NCI-H345 (cell line): Measurements from ENCODE around the gene PANX3.
"Not testable (repeated sequence)": the region's sequence is repeated elsewhere in the genome, so short reads cannot be mapped to it uniquely, and the experiment has no call there.

ENCODE experiments used
- DNase-seq: peaks from one replicate; lab custom pipeline; 2025; lab: John Stamatoyannopoulos, UW

The PANX3 gene, protein sequence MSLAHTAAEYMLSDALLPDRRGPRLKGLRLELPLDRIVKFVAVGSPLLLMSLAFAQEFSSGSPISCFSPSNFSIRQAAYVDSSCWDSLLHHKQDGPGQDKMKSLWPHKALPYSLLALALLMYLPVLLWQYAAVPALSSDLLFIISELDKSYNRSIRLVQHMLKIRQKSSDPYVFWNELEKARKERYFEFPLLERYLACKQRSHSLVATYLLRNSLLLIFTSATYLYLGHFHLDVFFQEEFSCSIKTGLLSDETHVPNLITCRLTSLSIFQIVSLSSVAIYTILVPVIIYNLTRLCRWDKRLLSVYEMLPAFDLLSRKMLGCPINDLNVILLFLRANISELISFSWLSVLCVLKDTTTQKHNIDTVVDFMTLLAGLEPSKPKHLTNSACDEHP

GRCh38 chr11:124611064-124611463 lies at the start of gene PANX3:
Gene PANX3, plus strand, starts transcription at chr11:124611428. Its CDS starts 129 bp downstream, at chr11:124611557.
- no peak for DNase-seq

GRCh38 chr11:124569697-124570096 lies 41.5 kb upstream of the PANX3 start, which contains the start of gene OR8A1:
Gene OR8A1, plus strand, starts transcription at chr11:124569997. Its CDS starts 123 bp downstream, at chr11:124570120.
- no peak for DNase-seq

- no peak for DNase-seq
These were observed 41.1 kb upstream of the PANX3 start for GRCh38 chr11:124570160-124570559.

DNA sequence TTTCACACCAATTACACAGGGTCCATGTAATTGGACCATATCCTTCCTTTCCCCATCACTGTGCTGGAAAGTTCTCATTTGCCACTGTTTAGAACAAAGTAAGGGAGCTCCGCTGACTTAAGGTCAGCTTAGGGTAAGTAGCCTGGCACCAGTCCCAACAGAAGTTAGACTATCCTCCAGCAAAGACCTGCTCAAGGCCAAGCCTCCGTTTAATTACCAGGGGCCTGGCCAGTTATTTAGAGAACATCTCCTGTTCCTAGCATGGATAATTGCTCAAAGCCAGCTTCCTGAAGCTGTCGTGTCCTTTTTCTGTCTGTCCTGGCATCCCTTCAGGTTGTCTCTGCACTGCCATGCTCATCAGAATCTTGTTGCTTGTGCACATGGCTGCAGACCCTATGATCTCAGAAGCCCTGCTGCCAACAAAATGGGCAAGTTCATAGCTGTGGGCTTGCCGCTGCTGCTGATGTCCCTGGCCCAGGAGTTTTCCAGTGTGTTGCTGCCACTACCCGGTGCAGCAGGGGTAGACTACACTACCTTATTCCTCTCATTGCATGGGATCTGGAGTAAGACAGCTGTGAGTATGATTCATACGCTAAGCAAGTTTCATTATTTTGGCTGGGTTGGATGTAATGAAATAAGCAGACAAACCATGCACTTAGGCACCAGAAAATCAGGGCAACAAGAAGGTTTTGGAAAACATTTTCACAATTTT lies 33.4 kb upstream of the PANX3 start:
- no peak for DNase-seq

DNA sequence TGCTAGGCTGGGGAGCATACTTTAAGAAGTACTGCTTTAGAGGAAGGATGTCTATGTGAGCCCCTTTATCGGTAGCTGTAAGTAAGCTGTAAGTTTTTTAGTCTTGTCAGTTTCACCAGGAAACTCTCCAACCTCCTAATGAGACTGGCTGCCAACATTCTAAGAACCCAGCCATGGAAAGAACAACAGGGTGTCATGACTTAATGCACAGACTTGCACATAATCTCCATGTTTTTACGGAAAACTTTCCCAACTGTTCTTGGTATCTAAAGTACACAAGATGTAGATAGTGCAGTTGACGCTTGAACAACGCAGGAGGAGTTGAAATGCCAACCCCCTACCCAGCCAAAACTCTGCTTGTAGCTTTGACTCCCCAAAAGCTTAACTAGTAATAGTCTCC lies 32.5 kb upstream of the PANX3 start:
- DNase-seq: no peak

DNA sequence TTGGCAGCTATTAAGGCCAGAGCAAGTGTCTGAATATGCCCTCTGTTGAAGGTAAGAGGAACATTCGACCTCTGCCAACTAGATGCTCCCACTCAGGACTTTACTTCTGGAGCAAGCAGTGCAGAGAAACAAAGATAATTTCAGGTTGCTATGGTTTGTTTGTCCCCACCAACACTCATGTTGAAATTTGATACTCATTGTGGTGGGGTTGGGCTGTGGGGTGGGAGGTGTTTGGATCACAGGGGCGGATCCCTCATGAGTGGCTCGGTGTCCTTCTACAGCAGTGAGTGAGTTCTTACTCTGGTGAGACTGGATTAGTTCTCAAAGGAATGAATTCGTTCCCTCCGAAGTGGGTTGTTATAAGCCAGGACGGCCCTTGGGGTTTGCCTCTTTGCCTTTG lies 29.4 kb upstream of the PANX3 start:
- DNase-seq: no peak

GRCh38 chr11:124582565-124582964 lies 28.7 kb upstream of the PANX3 start:
- no peak for DNase-seq

- DNase-seq: peak; percentile 6
These were observed 27.4 kb upstream of the PANX3 start for GRCh38 chr11:124583781-124584180.

- no peak for DNase-seq
These were observed 26.4 kb upstream of the PANX3 start for GRCh38 chr11:124584681-124585372.

DNA sequence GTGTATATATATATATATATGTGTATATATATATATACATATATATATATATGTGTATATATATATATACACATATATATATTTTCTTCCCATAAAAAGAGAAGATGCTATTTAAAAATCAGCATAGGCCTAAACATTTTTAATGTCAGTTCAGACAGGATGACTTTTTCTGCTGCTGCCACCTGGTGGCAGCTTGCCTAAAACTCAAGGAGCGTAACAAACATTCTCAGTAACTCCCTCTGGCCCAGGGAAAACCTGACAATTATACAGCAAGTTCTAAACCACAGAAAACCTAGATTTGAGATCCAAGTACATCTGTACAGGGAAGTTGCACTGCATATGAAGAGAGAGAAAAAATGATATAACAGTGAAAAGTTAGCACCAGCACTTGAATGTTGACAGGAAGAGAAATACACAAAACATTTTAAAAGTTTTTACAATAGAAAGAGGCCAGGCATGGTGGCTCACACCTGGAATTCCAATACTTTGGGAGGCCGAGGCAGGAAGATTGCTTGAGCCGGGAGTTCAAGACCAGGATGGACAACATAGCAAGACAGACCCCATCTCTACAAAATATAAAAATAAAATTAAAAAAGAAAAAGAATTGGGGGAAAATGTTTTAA lies 24.9 kb upstream of the PANX3 start:
- peak; percentile 31 for DNase-seq

DNA sequence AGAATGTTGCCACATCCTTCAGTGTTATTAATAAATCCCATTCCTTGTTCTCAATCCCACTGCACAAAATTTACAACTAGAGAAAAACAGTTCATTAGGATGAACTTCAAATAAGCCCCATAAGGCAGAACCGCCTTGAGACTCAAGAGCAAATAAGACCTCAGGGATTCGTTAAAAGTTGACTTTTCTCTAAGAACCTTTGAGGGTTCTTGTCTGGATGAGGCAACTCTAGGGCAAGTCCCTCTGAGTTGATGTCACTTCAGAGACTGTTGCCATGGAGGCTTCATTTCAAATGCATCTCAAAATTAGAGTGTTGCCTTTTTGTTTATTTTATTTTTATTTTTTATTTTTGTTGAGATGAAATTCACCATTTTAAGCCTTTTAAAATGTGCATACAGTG lies 19.8 kb upstream of the PANX3 start:
- DNase-seq: no peak

DNA sequence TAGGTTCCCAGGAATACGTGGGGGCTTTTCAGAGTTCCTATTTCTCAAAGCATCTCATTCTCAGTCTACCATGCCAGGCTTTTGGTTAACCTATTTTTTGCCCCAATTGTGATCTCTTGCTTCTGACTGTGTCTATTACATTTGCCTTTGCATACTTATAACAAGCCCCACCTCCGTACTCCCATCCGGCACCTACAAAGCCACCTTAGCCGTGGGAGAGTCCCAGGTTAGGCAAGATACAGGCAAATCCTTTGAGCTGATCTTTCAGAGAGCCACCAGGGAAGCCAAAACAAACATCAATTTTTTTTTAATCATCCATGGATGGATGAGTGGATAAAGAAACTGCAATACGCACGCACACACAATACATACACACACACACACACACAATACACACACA lies 18.6 kb upstream of the PANX3 start:
- DNase-seq: no peak

DNA sequence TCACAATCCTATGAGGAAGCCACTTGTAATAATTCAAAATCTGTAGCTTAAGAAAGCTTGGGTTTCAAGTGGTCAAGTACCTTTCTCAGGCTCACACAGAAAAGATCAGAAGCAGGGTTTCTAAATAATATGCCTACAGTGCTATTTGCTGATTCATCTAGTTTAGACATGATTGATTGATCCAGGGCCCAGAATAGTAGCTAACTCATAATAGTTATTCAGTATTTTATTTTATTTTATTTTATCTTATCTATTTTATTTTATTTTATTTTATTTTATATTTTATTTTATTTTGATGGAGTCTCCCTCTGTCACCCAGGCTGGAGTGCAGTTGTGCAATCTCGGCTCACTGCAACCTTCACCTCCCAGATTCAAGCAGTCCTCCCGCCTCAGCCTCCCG lies 15.9 kb upstream of the PANX3 start:
- no peak for DNase-seq

- no peak for DNase-seq
These were observed 13.6 kb upstream of the PANX3 start for GRCh38 chr11:124597626-124598025.

- no peak for DNase-seq
These were observed 10.5 kb upstream of the PANX3 start for GRCh38 chr11:124600621-124601320.

DNA sequence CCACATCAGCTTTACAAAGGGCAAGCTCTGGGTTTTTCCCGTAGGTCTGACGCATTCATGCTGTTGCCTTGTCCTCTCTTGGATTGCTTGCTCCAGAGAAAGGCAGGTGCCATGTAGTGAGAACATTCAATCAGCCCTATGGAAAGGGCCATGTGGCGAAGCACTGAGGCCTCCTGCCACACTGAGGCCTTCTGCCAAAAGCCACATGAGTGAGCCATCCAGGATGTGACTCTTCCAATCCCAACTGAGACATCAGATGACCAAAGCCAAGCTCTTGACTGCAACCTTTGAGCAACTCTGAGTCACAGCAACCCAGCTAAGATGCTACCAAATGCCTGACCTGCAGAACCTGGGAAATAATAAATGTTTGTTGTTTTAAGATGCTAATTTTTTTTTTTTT lies 9.0 kb upstream of the PANX3 start:
- no peak for DNase-seq

DNA sequence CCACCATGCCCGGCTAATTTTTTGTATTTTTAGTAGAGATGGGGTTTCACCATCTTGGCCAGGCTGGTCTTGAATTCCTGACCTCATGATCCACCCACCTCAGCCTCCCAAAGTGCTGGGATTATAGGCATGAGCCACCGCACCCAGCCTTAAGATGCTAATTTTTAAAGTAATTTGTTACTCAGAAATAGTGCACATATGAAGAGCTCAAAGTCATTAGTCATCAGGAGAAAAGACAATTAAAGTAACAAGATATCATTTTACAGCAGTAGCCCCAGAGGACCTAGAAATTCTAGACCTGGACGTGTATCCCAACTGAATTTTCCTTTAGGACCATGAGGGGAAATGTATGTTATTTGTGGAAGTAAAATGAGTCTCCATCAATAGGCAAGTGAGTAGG lies 8.5 kb upstream of the PANX3 start:
- DNase-seq: not testable (repeated sequence)

DNA sequence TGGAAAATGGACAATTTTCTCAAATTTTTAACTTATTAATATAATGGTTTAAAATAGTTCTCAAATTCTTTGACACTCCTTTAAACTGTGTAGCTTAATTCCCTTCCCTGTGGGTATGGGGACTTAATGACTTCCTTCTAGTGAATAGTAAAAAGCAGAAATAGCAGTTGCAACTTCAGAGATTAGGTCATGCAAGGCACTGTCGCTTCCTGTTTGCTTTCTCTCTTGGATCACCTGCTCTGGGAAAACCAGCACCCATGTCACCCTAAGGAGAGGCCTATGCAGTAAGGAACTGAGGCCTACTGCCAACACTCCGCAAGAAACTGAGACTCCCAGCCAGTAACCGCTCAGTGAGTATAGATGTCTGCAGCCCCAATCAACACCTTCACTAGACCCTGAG lies 5.5 kb upstream of the PANX3 start:
- DNase-seq: no peak

- DNase-seq: no peak
These were observed 3.1 kb upstream of the PANX3 start for GRCh38 chr11:124608147-124608546.

GRCh38 chr11:124610295-124610694 lies 933 bp upstream of the PANX3 start:
- DNase-seq: no peak

- DNase-seq: peak; percentile 51
These were observed 817 bp downstream of the PANX3 start for GRCh38 chr11:124612045-124612444.
